Naive thymus-derived CD8-positive, alpha-beta T cell (primary cell): Measurements from ENCODE around the gene SLC25A20. TPM values are rescaled to one million over a fixed set of nuclear protein-coding genes. Genes with fewer than 3 reads are reported as not detected.
A peak's percentile ranks its signal among the peaks of the same experiment; 100 is the strongest.

Experiments
- ATAC-seq, 2 donors: fragments of 150-1000 bp; cut with Tn5 transposase in 1 of 2; sonication (Bioruptor Pico), chemical (Tn5 transposase) in 1 of 2; 1 replicate in 1 of 2; 2 replicates in 1 of 2; pipeline ENCODE4 v1.10.0; 2021; ENCODE audit warnings: mild to moderate bottlenecking in 2 of 2, moderate library complexity in 2 of 2
- POLR2A ChIA-PET: fragments of 350-600 bp; sonication (Branson Sonifier 250); formaldehyde crosslinking; loops from one replicate; lab custom pipeline; 2021; ENCODE audit warnings: antibody characterized with exemption; lab: Charles Lee
- DNase-seq, 10 donors: peaks; one replicate each; pipeline versions ENCODE4 v3.0.0 to v3.0.0-alpha.2; 2020 to 2022
- H3K27ac Mint-ChIP-seq, 10 donors: one replicate each; pipeline ENCODE4 v1.8.0; 2020 to 2022; ENCODE audit warnings: mild to moderate bottlenecking in 10 of 10, mixed read lengths in 10 of 10, moderate library complexity in 4 of 10, inconsistent platforms in 1 of 10
- H3K27me3 Mint-ChIP-seq, 5 donors: one replicate each; pipeline ENCODE4 v1.8.0; 2021 to 2022; ENCODE audit warnings: mixed read lengths in 5 of 5
- H3K36me3 Mint-ChIP-seq, 3 donors: one replicate each; pipeline ENCODE4 v1.8.0; 2020 to 2022; ENCODE audit warnings: mixed read lengths in 3 of 3, mild to moderate bottlenecking in 2 of 3, inconsistent platforms in 1 of 3
- H3K4me1 Mint-ChIP-seq, 4 donors: one replicate each; pipeline ENCODE4 v1.8.0; 2021 to 2022; ENCODE audit warnings: mixed read lengths in 4 of 4
- H3K4me3 Mint-ChIP-seq, 10 donors: one replicate each; pipeline ENCODE4 v1.8.0; 2020 to 2022; ENCODE audit warnings: mild to moderate bottlenecking in 10 of 10, mixed read lengths in 10 of 10, moderate library complexity in 6 of 10, inconsistent platforms in 1 of 10
- H3K9me3 Mint-ChIP-seq, 9 donors: one replicate each; pipeline ENCODE4 v1.8.0; 2020 to 2022; ENCODE audit warnings: mixed read lengths in 9 of 9, mild to moderate bottlenecking in 3 of 9, inconsistent platforms in 1 of 9, moderate library complexity in 1 of 9
- polyA plus RNA-seq, 3 donors: library from polyadenylated mRNA; unstranded; fragments of 300-500 nt; fragmentation: Illumina TruSeq; gene quantifications; one replicate each; pipeline ENCODE4 v1.2.3, GENCODE V29; 2021
- total RNA-seq, 8 experiments: library from RNA in 2 of 8; stranded (reverse) in 2 of 8; gene quantifications; one replicate each; pipeline ENCODE4 v1.2.3 and lab custom pipeline; 2021 to 2026

The SLC25A20 gene
- total RNA-seq (10 to 100 TPM; 10.5 to 12.5 TPM), polyA plus RNA-seq (10 to 100 TPM; 13.7 to 44.6 (median 19.4) TPM), total RNA-seq (lab: John Stamatoyannopoulos, UW) (3.9 to 29.1 (median 25.1) reads per million in 6 experiments)

GRCh38 chr3:48898383-48899234 is at the start of gene SLC25A20:
Gene SLC25A20 (minus strand): TSS chr3:48898882. CDS start chr3:48898794, 88 bp downstream.
- Mint-ChIP-seq H3K4me3 (peak within 1 kb of the TSS; percentile 92 to 97 (median 95)), H3K9me3 (no peaks in the 10 kb centered on the region), H3K27me3 (no peaks in the 10 kb centered on the region), H3K4me1 (peaks cover 16 to 59% (median 47%) of the 10 kb centered on the region in 4 donors), H3K27ac (peak within 1 kb of the TSS; percentile 83 to 97 (median 95)), H3K36me3 (no peaks in the 10 kb centered on the region)
- ATAC-seq (peak; percentile 94), DNase-seq (peak; percentile 79 to 92 (median 86))
- POLR2A ChIA-PET, result interaction anchor here (0.6 to 3.7 kb wide), 11 partner anchors 8 to 572 kb away, joined by 3 to 50 read pairs (median 5); partner anchors contain the start of genes ARIH2, IP6K2 and PRKAR2A

- no peaks in the 10 kb centered on the region for H3K9me3 Mint-ChIP-seq
- H3K27me3 Mint-ChIP-seq, result no peaks in the 10 kb centered on the region
- ATAC-seq (no peak), DNase-seq (no peak)
- H3K4me3 Mint-ChIP-seq, result no peak overlapping the region
- H3K4me1 Mint-ChIP-seq, result peaks cover 18 to 37% (median 33%) of the 10 kb centered on the region in 4 donors
- peak overlapping the region in 8 of 10 donors; percentile 8 to 81 (median 60) for H3K27ac Mint-ChIP-seq
- POLR2A ChIA-PET, result no interaction called here
- H3K36me3 Mint-ChIP-seq, result peaks cover 0 to 28% (median 2%) of the 10 kb centered on the region in 3 donors
Measured at GRCh38 chr3:48945891-48946549, 47.3 kb upstream of the SLC25A20 start.

- ATAC-seq, result no peak
- H3K27ac Mint-ChIP-seq, result peak overlapping the region in 8 of 10 donors; percentile 12 to 81 (median 53)
Measured at GRCh38 chr3:48945432-48945831, 46.8 kb upstream of the SLC25A20 start.

GRCh38 chr3:48938689-48939088 is 40.0 kb upstream of the SLC25A20 start:
- no peak for ATAC-seq
- POLR2A ChIA-PET, result no interaction called here
- Mint-ChIP-seq H3K27me3 (no peaks in the 10 kb centered on the region), H3K4me1 (peaks cover 16 to 44% (median 41%) of the 10 kb centered on the region in 4 donors), H3K9me3 (no peaks in the 10 kb centered on the region), H3K36me3 (peaks cover 0 to 57% (median 26%) of the 10 kb centered on the region in 3 donors), H3K27ac (peak overlapping the region in 3 of 10 donors; percentile 3 to 52 (median 15)), H3K4me3 (no peak overlapping the region)
- DNase-seq, result no peak

More at GRCh38 chr3:48945432-48945831, 46.8 kb upstream of the SLC25A20 start:
- Mint-ChIP-seq H3K4me3 (no peak overlapping the region), H3K9me3 (no peaks in the 10 kb centered on the region), H3K36me3 (peaks cover 0 to 28% (median 2%) of the 10 kb centered on the region in 3 donors), H3K4me1 (peaks cover 18 to 37% (median 34%) of the 10 kb centered on the region in 4 donors), H3K27me3 (no peaks in the 10 kb centered on the region)
- POLR2A ChIA-PET, result no interaction called here
- no peak for DNase-seq

- no peaks in the 10 kb centered on the region for H3K27me3 Mint-ChIP-seq
- no peak for ATAC-seq
- H3K4me1 Mint-ChIP-seq, result peaks cover 15 to 40% (median 38%) of the 10 kb centered on the region in 4 donors
- POLR2A ChIA-PET, result interaction anchor here (0.7 kb wide), 1 partner anchor 670 kb away, joined by 3 read pairs; no protein-coding TSS in a partner anchor
- no peak for DNase-seq
- H3K9me3 Mint-ChIP-seq, result no peaks in the 10 kb centered on the region
- H3K36me3 Mint-ChIP-seq, result peaks cover 0 to 57% (median 28%) of the 10 kb centered on the region in 3 donors
- no peak overlapping the region for H3K4me3 Mint-ChIP-seq
- peak overlapping the region in 4 of 10 donors; percentile 2 to 52 (median 18) for H3K27ac Mint-ChIP-seq
Measured at GRCh38 chr3:48938156-48938555, 39.5 kb upstream of the SLC25A20 start.

GRCh38 chr3:48935530-48935929 is 36.8 kb upstream of the SLC25A20 start:
- H3K9me3 Mint-ChIP-seq, result no peaks in the 10 kb centered on the region
- H3K27ac Mint-ChIP-seq, result no peak overlapping the region
- DNase-seq (no peak), ATAC-seq (no peak)
- H3K36me3 Mint-ChIP-seq, result peaks cover 0 to 74% (median 29%) of the 10 kb centered on the region in 3 donors
- H3K27me3 Mint-ChIP-seq, result no peaks in the 10 kb centered on the region
- no peak overlapping the region for H3K4me3 Mint-ChIP-seq
- H3K4me1 Mint-ChIP-seq, result peaks cover 19 to 53% (median 49%) of the 10 kb centered on the region in 4 donors
- POLR2A ChIA-PET, result no interaction called here

GRCh38 chr3:48934333-48934991 is 35.8 kb upstream of the SLC25A20 start:
- ATAC-seq (no peak), DNase-seq (no peak)
- peaks cover 22 to 61% (median 56%) of the 10 kb centered on the region in 4 donors for H3K4me1 Mint-ChIP-seq
- H3K27me3 Mint-ChIP-seq, result no peaks in the 10 kb centered on the region
- H3K27ac Mint-ChIP-seq, result peak overlapping the region in 1 of 10 donors; percentile 43
- H3K4me3 Mint-ChIP-seq, result no peak overlapping the region
- no peaks in the 10 kb centered on the region for H3K9me3 Mint-ChIP-seq
- POLR2A ChIA-PET, result no interaction called here
- H3K36me3 Mint-ChIP-seq, result peaks cover 0 to 80% (median 36%) of the 10 kb centered on the region in 3 donors

GRCh38 chr3:48931944-48932580 is 33.4 kb upstream of the SLC25A20 start:
- POLR2A ChIA-PET, result no interaction called here

GRCh38 chr3:48930590-48930989 is 31.9 kb upstream of the SLC25A20 start:
- H3K4me3 Mint-ChIP-seq, result no peak overlapping the region
- peaks cover 38 to 81% (median 76%) of the 10 kb centered on the region in 4 donors for H3K4me1 Mint-ChIP-seq
- ATAC-seq, result no peak
- H3K27ac Mint-ChIP-seq, result peak overlapping the region in 1 of 10 donors; percentile 20
- no peaks in the 10 kb centered on the region for H3K9me3 Mint-ChIP-seq
- no peaks in the 10 kb centered on the region for H3K27me3 Mint-ChIP-seq
- POLR2A ChIA-PET, result interaction anchor here (1.3 kb wide), 1 partner anchor 9 kb away, joined by 3 read pairs; no protein-coding TSS in a partner anchor
- no peak for DNase-seq
- H3K36me3 Mint-ChIP-seq, result peaks cover 14 to 89% (median 41%) of the 10 kb centered on the region in 3 donors

More at GRCh38 chr3:48931944-48932580, 33.4 kb upstream of the SLC25A20 start:
- peaks cover 30 to 72% (median 67%) of the 10 kb centered on the region in 4 donors for H3K4me1 Mint-ChIP-seq
- H3K36me3 Mint-ChIP-seq, result peaks cover 9 to 88% (median 37%) of the 10 kb centered on the region in 3 donors
- H3K27ac Mint-ChIP-seq, result peak overlapping the region in 6 of 10 donors; percentile 23 to 83 (median 56)
- DNase-seq (no peak), ATAC-seq (no peak)
- H3K9me3 Mint-ChIP-seq, result no peaks in the 10 kb centered on the region
- H3K27me3 Mint-ChIP-seq, result no peaks in the 10 kb centered on the region
- H3K4me3 Mint-ChIP-seq, result peak overlapping the region in 7 of 10 donors; percentile 1 to 63 (median 29)

- no peak for ATAC-seq
- POLR2A ChIA-PET, result interaction anchor here (0.5 to 1.5 kb wide), 4 partner anchors 10 to 370 kb away, joined by 3 to 6 read pairs (median 3); partner anchors contain the start of gene ARIH2
Measured at GRCh38 chr3:48929358-48930035, 30.8 kb upstream of the SLC25A20 start.

GRCh38 chr3:48928679-48929078 is 30.0 kb upstream of the SLC25A20 start:
- DNase-seq, result no peak
- no peak for ATAC-seq
- POLR2A ChIA-PET, result interaction anchor here (0.5 to 1.5 kb wide), 3 partner anchors 9 to 369 kb away, joined by 3 to 6 read pairs (median 4); no protein-coding TSS in a partner anchor
- Mint-ChIP-seq H3K36me3 (peaks cover 14 to 88% (median 28%) of the 10 kb centered on the region in 3 donors), H3K27ac (peak overlapping the region in 6 of 10 donors; percentile 3 to 60 (median 30)), H3K9me3 (no peaks in the 10 kb centered on the region), H3K4me1 (peaks cover 33 to 72% (median 63%) of the 10 kb centered on the region in 4 donors), H3K4me3 (peak overlapping the region in 7 of 10 donors; percentile 19 to 63 (median 31)), H3K27me3 (no peaks in the 10 kb centered on the region)

More at GRCh38 chr3:48929358-48930035, 30.8 kb upstream of the SLC25A20 start:
- Mint-ChIP-seq H3K9me3 (no peaks in the 10 kb centered on the region), H3K27ac (peak overlapping the region in 8 of 10 donors; percentile 3 to 82 (median 42)), H3K27me3 (no peaks in the 10 kb centered on the region), H3K4me3 (peak overlapping the region in 9 of 10 donors; percentile 0 to 75 (median 43)), H3K4me1 (peaks cover 38 to 77% (median 68%) of the 10 kb centered on the region in 4 donors), H3K36me3 (peaks cover 14 to 89% (median 33%) of the 10 kb centered on the region in 3 donors)
- DNase-seq, result no peak
